HG03565 (cell line): Measurements from ENCODE around the gene TRIM44.
A peak's percentile ranks its signal among the peaks of the same experiment; 100 is the strongest.
"Not testable (repeated sequence)": the region's sequence is repeated elsewhere in the genome, so short reads cannot be mapped to it uniquely, and the experiment has no call there.

Experiments
- ATAC-seq: cut with Tn5 transposase; IDR thresholded peaks from one replicate; pipeline ENCODE4 v1.9.1; 2021; ENCODE audit warnings: mild to moderate bottlenecking, moderate library complexity; ENCODE audit not compliant: unreplicated experiment

Gene TRIM44

DNA sequence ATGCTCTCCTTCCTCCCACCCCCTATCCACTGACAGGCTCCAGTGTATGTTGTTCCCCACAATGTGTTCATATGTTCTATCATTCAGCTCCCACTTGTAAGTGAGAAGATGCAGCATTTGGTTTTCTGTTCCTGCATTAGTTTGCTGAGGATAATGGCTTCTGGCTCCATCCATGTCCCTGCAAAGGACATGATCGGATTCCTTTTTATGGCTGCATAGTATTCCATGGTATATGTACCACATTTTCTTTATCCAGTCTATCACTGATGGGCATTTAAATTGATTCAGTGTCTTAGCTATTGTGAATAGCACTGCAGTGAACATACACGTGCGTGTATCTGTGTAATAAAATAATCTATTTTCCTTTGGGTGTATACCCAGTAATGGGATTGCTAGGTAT is 5.8 kb downstream of the TRIM44 start:
- not testable (repeated sequence) for ATAC-seq

DNA sequence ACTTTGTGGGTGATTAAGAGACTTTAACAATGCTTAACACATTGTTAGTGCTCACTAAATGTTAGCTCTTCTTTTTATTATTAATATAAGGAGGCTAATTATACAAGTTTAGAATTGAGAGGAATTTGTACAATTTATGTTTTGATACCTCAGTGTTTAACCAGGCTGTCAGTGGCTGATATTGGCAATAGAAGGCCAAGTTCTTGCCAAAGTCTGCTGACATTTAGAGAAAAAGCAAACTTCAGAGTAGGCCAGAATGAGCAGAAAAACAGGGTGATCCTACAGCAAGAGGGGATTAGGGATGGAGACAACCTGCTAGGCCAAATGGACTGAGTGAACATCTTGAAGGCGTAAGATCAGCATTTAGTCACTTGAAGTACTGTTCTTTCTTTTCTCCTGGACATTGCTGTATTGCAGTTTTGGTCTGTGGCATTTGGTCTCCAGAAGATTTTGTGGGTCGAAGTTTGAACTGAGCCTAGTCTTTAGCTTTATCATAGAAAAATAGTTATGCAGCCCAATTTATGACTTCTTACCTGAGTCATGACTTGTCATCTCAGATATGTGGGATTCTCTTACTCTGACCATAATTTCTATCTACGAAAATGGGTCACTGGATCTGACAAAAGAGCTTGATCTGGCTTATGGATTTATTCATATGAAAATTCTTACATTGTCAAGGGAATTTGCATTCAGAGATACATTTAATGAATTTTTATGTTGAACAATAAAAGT is 9.0 kb downstream of the TRIM44 start:
- no peak for ATAC-seq

DNA sequence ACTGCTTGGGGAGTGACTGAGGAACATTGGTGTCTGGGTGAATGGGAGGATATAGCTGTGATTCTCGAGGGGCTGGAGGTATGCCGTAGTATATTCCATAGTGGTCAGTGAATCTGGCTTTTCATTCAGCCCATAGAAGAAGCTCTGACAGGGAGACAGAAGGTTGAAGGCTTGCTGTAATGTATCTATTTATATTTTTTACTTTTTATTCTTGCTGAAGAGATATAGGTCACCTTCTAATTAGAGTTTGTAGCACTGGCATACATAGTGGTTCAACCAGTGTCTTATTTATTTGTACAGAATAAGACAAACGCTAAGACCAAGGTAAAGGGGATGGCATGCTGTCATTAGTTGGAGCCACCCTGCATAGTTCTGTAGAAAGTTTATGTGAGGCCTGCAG is 10.0 kb downstream of the TRIM44 start:
- no peak for ATAC-seq

DNA sequence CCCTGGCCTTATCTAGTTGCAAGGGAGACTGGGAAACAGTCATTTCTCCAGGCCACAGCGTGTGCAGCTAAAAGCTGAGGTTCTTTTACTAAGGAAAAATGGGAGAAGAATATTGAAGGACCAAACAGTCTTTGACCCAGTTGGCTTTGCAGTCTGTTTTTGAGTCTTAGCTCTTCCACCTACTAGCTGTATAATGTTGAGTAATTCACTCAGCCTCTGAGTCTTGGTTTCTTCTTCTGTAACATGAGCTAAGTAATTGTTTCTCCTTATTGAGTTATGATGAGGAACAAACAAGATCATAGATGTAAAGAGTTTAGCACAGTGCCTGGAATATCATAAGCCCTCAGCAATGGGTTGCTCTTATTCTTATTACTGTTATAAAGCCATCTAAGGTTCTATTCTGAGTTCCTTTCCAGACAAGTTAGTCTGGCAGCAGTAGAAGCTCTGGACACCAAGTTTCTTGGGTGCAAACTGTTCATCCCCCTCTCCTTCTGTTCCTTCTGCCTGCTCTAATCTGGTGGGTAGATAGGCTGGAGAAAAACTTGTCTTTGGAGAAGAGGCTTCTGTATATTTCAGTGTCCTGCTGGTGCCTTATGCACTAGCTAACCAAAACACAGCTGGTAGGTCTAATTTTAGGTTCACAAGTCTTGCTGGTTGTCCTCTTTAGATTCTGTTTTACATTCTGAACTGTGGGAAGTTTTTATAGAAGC is 13.5 kb downstream of the TRIM44 start:
- ATAC-seq: no peak

DNA sequence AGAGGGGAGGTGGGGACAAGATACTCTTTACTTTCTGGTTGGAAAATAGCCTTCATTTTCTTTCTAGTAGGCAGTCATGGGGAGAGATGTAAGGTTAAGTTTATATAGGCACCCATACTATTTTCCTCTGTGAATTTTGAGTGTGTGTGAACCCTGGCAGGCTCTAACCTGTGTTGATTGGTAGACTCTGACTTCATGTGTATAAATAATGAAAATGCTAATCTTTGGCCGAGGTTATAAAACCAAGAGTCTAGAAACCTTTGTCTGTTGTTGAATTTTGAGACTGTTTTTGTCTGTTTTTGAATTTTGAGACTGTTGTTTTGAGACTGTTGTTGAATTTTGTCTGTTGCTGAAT is 14.0 kb downstream of the TRIM44 start:
- no peak for ATAC-seq

DNA sequence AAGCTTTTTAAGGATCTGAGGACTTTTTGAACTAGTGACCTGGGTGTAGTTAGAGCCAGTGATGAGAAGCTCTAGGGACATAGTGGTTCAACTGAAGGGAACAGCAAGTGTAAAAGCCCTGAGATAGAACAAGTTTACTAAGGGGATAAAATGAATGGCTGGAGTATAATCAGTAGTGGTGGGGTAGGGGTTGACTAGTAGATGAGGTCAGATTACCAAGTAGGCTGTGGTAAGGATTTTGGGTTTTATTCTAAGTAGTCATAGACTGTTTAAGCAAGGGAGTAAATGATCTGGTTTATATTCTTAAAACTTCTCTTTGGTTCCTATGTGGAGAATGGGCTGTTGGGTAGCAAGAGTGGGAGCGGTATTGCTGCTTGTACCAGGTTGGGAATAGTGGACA is 15.3 kb downstream of the TRIM44 start:
- no peak for ATAC-seq

DNA sequence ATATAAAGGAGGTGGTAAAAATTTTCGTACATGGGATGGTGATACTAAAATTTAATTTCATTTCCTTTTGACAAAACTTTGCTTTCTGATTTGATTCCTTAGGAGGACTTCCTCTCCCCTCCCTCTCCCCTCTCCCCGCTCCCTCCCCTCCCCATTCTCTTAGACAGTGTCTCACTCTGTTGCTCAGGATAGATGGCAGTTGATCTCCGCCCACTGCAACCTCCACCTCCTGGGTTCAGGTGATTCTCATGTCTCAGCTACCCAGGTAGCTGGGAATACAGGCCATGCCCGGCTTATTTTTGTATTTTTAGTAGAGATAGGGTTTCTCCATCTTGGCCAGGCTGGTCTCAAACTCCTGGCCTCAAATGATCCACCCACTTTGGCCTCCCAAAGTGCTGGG is 15.9 kb downstream of the TRIM44 start:
- ATAC-seq: no peak

DNA sequence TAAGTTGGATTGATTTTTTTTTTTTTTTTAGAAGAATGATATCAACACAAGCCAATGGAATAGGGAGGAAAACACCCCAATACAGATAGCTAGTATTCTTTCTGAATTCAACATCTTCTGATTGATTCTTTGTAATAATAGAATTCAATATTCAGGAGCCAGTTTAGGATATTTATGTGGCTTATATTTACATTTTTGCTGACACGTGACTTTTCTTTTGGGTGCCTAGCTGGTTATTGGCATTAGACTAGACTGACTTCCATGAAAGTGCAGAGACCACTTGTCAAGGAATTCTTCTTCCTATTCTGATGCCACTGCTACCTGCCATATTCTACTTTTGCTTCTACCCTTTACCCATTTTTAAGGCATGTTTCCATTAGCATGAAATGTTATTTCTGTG is 16.4 kb downstream of the TRIM44 start:
- ATAC-seq: no peak

DNA sequence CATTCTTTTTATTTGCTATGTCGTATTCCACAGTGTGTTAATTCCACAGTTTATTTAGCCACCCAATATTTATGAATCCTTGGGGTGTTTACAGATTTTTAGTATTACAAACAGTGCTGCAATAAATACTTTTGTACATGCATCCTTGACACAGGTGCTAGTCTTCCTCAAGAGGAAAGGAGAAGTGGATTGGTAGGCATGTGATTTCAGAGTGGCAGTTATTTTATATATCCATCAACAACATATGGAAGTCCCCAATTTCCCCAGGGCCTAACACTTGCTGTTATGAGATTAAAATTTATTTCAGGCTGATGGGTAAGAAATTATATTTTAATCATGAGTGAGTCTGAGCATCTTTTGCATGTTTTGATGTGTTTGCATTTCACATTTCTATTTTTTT is 17.9 kb downstream of the TRIM44 start:
- no peak for ATAC-seq

DNA sequence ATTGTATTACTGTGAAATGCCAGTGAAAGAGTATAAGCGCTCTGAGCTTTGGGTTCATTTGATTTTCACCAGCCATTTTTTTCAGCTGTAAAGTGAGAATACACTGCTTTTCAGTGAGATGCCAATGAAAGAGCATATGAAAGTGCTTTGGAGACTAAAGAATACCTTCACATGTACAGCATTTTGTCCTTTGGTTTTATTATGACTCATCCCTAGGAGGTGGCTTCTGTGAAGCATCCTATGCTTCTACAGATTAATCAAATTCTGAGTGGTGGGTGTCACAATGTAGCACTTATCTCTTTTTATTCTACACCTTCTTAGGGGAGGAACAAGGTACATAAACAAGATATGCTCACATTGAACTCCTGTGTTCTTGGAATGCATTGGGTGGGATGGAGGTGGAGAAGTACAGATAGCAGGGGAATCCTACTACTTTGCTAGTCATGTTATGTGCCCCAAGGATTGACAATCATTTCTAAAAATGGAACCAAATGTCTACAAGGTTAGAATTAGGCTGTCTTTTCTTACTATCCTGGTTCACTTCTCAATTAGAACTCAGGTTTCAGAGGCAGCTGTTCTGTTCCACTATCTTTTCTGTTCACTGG is 18.7 kb downstream of the TRIM44 start:
- ATAC-seq: no peak

DNA sequence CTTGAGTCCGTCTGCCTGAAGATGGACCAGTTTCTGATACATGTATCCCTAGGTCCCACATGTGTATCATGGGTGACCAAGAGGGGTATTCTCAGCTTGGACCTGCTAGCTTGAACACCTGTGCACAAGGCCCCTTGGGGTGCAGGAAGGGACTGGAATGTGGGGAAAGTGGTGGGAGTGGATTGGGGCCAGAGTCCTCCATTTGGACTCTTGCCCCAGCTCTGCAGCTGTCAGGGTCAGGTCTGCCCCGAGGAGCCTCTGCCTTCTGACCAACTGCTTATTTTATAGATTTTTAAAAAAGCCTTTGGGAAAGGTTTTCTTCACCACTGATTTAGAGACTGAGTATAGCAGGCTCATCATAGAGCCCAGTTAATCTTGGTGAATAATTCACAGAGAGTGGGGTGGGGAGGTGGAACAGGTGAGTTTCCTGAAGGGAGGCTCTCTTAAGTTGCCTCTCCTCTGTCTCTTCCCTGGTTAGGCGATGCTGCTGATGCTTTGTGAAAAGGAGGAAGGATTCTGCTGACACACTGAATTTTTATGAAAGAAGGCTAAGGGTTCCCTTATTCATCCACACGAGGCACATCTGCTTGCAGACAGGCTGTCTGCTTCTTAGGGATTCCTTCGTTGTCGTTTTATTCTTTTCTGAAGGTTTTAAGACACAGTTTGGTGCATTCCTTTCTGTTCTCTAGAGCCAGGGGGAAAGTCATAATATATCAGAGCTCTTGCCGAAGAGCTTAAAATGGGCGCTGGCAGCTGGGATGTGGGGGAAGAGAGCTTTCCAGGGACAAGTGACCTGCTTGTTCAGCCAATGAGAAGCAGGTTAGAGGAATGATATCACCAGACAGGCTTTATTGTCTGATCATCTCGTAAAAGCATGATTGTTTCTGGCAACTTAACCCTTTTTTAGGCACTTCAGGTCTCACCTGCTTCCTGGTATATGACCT is 19.9 kb downstream of the TRIM44 start:
- ATAC-seq: no peak

DNA sequence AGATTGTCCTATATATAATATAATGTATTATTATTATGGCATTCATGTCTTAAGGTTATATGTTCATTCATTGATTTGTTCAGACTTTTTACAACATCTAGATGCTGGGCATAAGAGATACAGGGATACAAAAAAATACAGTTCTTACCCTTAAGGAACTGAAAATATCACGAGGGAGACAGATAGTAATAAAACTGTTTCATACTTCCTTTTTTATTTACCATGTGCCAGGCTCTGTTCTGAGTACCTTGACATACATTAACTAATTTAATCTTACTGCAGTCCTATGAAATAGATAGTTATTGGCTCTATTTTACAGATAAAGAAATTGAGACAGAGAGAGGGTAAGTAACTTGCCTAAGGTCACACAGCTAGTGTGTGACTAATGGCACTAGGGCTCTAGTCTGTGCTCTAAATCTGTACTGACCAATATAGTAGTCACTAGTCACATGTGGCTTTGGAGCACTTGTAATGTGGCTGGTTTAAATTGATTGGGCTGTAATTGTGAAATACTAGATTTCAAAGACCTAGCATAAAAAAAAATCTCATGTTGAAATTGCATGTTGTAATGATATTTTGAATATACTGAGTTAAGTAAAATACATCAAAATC is 21.3 kb downstream of the TRIM44 start:
- ATAC-seq: peak; percentile 68

DNA sequence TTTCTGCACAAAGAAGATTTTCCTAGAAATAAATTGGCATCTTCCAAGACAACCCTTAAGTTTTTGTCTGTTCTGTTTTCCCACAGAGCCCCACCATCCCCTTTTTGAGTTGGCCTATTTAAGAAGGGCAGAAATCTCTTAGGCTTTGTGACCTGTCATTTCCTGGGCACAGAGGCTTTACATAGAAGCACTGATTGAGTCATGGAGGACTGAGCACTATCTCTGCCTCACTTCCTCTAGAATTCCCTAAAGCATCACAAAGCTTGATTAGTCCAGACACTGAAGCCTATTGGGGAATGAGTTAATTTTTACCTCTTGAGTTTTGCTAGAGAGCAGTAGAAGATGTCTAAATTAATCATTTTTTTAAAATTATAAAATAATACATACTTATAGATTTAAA is 25.4 kb downstream of the TRIM44 start:
- ATAC-seq: no peak

DNA sequence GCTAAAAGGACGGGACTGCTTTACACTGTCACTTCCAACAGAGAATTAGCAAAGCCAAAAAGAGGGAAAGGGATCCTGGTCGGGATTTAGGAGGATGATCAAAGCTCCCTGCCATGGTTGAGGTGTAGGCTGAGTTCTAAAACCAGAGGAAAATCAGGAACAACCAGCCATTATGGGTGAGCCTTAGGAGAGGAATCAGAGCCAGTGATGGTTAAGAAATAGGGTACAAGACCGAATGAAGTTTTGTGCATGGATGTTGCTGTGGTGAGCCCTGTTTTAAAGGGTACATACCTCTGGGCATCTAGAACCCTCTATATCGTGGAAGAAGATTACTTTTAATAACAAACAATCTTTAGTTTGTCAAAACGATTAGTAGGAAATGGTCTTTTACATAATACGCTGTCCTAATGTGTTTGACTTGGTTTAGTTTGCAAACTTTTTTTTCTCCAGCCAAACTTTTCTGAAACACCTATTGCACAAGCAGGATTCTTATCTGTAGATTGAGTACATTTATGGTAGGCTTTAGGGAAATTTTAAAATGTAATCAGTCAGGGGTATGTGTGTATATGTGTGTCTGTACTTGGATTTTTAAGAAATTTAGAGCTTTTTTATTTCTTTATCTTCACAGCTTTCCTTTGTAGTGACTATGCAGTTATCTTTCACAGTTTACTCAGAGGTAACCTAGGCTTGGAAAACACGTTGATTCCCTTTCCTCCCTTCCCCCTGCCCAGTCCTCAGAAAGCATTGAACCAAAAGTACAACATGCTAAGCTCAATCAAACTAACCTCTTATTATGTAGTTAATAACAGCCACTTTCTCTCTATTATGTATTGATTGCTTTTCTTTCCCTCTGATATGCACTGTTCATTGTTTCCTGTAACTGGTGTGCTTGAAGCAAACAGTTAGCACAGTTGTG is 26.8 kb downstream of the TRIM44 start:
- ATAC-seq: no peak

DNA sequence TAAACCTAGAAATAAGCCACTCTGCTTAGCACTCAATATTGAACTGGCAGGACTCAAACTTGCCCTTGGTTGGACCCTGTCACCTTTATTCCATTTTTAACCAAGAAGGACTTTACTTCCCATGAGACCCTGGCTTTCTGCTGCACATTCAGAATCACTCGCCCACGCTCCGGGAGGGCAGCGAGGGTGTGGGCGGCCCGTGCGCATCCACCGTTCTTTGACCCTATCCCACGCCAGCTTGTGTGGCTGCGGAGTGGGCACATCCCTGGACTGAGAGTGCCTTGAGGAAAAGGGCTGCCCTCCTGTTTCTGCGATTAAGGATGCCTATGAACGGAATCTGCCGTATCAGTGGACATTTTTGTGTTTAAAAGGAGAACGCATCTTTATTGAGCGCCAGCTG is 39.6 kb downstream of the TRIM44 start:
- no peak for ATAC-seq

DNA sequence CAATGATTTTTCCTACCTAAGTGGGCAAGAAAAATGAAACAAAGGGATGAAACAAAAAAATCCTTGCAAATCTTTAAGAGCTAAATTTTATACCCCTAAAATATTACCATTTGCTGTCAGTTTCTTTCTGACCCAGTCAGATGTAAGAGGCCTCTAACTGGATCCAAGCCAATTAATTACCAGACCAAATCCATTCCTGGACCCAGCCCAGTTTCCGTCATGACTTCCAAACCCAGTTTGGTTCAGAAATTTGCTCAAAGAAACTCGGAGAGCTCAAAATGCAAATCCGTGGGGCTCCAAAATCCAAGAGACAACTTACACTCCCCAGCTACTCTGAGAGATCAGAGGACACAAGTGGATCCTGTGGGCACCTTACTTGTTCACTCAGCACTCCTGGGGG is 46.8 kb downstream of the TRIM44 start:
- ATAC-seq: no peak

DNA sequence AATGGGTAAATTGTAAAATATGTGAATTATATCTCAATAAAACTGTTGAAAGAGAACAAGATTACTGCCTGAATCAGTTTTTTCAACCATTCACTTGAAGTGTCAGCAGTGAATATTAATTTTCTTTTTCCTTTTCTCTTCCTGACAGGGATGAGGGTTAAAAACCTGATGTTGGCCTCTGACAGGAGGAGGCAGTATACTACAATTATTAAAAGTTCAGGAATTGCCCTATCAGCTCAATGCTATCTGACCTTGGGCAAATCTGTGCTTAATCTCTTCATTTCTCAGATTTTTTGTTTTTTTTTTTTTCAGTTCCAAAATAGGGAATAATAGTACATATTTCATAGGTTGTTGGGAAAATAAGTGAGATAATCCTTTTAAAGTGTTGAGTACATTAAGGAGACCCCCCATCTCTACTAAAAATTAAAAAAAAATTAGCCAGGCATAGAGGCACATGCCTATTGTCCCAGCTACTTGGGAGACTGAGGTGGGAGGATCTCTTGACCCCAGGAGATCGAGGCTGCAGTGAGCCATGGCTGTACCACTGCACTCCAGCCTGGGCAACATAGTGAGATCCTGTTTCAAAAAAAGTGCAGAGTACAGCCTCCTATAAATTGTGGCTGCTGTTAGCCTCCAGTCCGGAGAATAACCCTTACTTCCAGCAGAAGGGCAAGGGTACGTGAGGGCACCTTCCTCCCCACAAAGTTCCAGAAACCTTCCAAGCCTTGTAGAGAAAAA is 48.8 kb downstream of the TRIM44 start:
- no peak for ATAC-seq

DNA sequence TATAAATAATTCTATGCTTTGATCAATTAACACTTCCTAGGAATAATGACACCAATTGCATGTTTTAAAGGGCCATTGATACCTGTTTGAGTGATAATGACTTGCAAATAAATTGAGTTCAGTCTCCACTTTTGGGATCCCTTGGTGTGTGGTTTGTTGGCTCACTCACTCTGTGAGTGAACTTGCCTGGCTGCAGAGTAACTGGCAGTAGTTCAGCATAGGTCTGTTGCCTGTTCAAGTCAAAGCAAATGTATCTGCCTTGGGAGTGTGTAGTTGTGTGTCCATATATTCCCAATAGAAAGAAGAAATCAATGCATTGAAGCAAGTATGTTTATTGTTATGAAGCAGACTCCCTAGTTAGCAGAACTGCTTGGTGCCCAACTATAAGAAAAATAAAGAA is 49.3 kb downstream of the TRIM44 start:
- no peak for ATAC-seq

DNA sequence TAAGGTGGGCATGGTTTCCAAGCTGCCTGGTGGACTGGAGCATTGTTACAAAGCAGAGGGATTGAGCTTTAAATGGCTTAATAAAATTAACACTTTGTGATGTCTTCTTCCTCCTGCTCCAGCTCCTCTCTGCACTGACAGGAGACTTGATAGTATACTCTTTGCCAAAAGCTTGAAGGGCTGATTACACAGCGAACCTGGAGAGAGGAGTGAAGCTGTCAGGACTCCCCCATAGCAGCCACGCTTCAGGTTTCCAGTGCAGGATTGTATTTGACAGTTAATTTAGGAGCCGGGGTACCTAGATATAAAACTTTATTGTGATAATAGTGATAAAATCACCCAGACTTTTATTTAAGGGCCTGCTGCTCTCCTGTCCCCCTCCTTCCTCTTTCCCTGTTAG is 50.0 kb downstream of the TRIM44 start:
- ATAC-seq: no peak
